PC-9 (cell line): ENCODE measurements around the gene PTAFR. TPM values are rescaled to one million over a fixed set of nuclear protein-coding genes. Genes with fewer than 3 reads are reported as not detected.

Experiments used
- BruUV-seq: library from RNA; stranded (reverse); fragments of 400-500 nt; replicated peaks from 2 replicates; lab custom pipeline; 2021; lab: Mats Ljungman, UMichigan
- CTCF ChIA-PET: fragments of 300-600 bp; sonication (Branson Sonifier 250); formaldehyde crosslinking; loops from one replicate; lab custom pipeline; 2022; ENCODE audit warnings: antibody characterized with exemption; lab: Charles Lee
- POLR2A ChIA-PET: fragments of 300-600 bp; sonication (Branson Sonifier 250); formaldehyde crosslinking; loops from one replicate; lab custom pipeline; 2022; ENCODE audit warnings: antibody characterized with exemption; ENCODE audit not compliant: unreplicated experiment; lab: Charles Lee
- DNase-seq, 2 experiments: peaks; one replicate each; pipeline versions ENCODE4 v3.0.0 to v3.0.0-alpha.2; 2015 to 2022; ENCODE audit warnings: mixed read lengths in 1 of 2
- H2AFZ ChIP-seq: fragments of 200-600 bp; sonication (generic); 2 replicates; pipeline ENCODE4 v1.8.1; 2017; ENCODE audit warnings: antibody characterized with exemption
- H3F3A ChIP-seq: fragments of 200-600 bp; sonication (generic); 2 replicates; pipeline ENCODE4 v1.8.1; 2017; ENCODE audit warnings: antibody characterized with exemption, mild to moderate bottlenecking, low read depth; ENCODE audit not compliant: insufficient read depth
- H3K27ac ChIP-seq: fragments of 200-600 bp; sonication (generic); 2 replicates; pipeline ENCODE4 v1.6.1; 2016; ENCODE audit warnings: mixed run types
- H3K27me3 ChIP-seq: fragments of 200-600 bp; sonication (generic); 2 replicates; pipeline ENCODE4 v1.6.1; 2016; ENCODE audit warnings: low read depth, mixed run types; ENCODE audit not compliant: insufficient read depth
- H3K36me3 ChIP-seq: fragments of 200-600 bp; sonication (generic); 2 replicates; pipeline ENCODE4 v1.6.1; 2016; ENCODE audit warnings: low read depth, mixed run types
- H3K4me1 ChIP-seq: fragments of 200-600 bp; sonication (generic); replicated peaks from 2 replicates; pipeline ENCODE4 v1.6.1; 2016; ENCODE audit warnings: mixed run types; ENCODE audit not compliant: insufficient read depth
- H3K4me2 ChIP-seq: fragments of 200-600 bp; sonication (generic); 2 replicates; pipeline ENCODE4 v1.6.1; 2017; ENCODE audit warnings: mixed run types
- H3K4me3 ChIP-seq: fragments of 200-600 bp; sonication (generic); 2 replicates; pipeline ENCODE4 v1.6.1; 2016; ENCODE audit warnings: mixed run types
- H3K79me2 ChIP-seq: fragments of 200-600 bp; sonication (generic); 2 replicates; pipeline ENCODE4 v1.6.1; 2017; ENCODE audit warnings: low read depth, mixed run types
- H3K9me2 ChIP-seq: fragments of 200-600 bp; sonication (generic); 2 replicates; pipeline ENCODE4 v1.8.1; 2017; ENCODE audit warnings: mild to moderate bottlenecking; ENCODE audit not compliant: insufficient read depth
- H3K9me3 ChIP-seq: fragments of 200-600 bp; sonication (generic); 2 replicates; pipeline ENCODE4 v1.8.1; 2016; ENCODE audit warnings: low read depth; ENCODE audit not compliant: insufficient read depth
- H4K20me1 ChIP-seq: fragments of 200-600 bp; sonication (generic); 2 replicates; pipeline ENCODE4 v1.8.1; 2017; ENCODE audit not compliant: insufficient read depth
- CTCF ChIP-seq: fragments of 200-600 bp; sonication (generic); conservative IDR thresholded peaks from 2 replicates; pipeline ENCODE4 v1.6.1; 2017; ENCODE audit warnings: mixed run types, antibody characterized with exemption, mild to moderate bottlenecking, moderate library complexity
- EZH2 ChIP-seq: fragments of 200-600 bp; sonication (generic); IDR thresholded peaks from 2 replicates; pipeline ENCODE4 v1.8.0; 2017; ENCODE audit warnings: antibody characterized with exemption, low read depth
- intact Hi-C: fragments of 100-400 bp; cut with micrococcal nuclease; formaldehyde crosslinking; loops from one replicate; pipeline ENCODE4 v1.10.0; 2022; ENCODE audit not compliant: unreplicated experiment
- total RNA-seq: library from RNA; stranded (reverse); gene quantifications from 2 replicates; pipeline ENCODE4 v1.2.3, GENCODE V29; 2021

PTAFR gene
- total RNA-seq, 1 experiment from 2014 or later = 12.2 TPM

GRCh38 chr1:28156821-28157220, 19.7 kb downstream of the PTAFR start:
- Histone ChIP-seq H3K9me2 (no peaks in the 10 kb centered on the region), H3K9me3 (no peaks in the 10 kb centered on the region), H2AFZ (no peak overlapping the region), H3K4me1 (peaks cover 10% of the 10 kb centered on the region; the same call in 1 of the 2 replicates), H3F3A (no peaks in the 10 kb centered on the region; the same call in 1 of the 2 replicates), H3K4me2 (no peak overlapping the region), H3K79me2 (no peaks in the 10 kb centered on the region), H3K27ac (no peak overlapping the region), H3K27me3 (no peaks in the 10 kb centered on the region), H3K4me3 (no peak overlapping the region), H3K36me3 (no peaks in the 10 kb centered on the region), H4K20me1 (no peaks in the 10 kb centered on the region)
- TF ChIP-seq EZH2 (no peak), CTCF (no peak)
- CTCF ChIA-PET = no interaction called here
- DNase-seq = no peak
- intact Hi-C loops = no loop called here
- BruUV-seq = no TSS peak
- POLR2A ChIA-PET = no interaction called here

DNA sequence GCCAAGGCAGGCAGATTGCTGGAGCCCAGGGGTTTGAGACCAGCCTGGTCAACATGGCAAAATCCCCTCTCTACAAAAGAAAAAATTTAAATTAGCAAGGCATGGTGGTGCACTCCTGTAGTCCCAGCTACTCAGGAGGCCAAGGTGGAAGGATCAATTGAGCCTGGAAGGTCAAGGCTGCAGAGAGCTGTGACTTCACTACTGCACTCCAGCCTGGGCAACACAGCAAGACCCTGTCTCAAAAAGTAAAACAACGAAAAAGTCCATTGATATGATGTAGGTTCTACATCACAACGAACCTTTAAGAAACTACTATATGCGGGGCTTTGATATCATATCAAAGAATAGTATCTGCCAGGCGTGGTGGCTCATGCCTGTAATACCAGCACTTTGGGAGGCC, 20.9 kb downstream of the PTAFR start:
- no TSS peak for BruUV-seq
- CTCF ChIA-PET = no interaction called here
- TF ChIP-seq CTCF (no peak), EZH2 (no peak)

DNA sequence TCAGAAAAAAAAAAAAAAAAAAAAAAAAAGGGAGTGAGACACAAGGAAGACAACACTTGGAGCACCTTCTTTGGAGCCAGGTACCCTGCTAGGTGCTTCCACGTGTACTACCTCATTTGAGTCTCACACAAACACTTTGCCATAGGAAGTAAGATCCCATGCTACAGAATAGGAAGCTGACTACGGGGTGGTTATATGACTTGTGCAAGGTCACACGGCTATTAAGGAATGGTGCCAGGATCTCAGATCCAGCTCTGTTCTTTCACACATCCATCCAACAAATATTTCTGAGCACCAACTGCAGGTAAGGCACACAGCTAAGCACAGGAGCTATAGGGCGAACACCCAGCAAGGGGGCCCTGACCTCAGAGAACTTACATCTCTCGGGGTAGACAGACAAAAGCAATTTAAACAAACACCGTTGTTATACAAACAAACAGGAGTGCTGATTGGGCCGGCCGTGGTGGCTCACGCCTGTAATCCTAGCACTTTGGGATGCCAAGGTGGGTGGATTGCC, 22.4 kb downstream of the PTAFR start:
- no peaks in the 10 kb centered on the region for H3K9me2 ChIP-seq
- intact Hi-C loops = no loop called here
- peaks cover 10% of the 10 kb centered on the region; the same call in 1 of the 2 replicates for H3K4me1 ChIP-seq
- TF ChIP-seq CTCF = no peak
- no peak for TF ChIP-seq EZH2
- H3K79me2 ChIP-seq = no peaks in the 10 kb centered on the region
- no peaks in the 10 kb centered on the region for H3K36me3 ChIP-seq
- no peaks in the 10 kb centered on the region for H3K9me3 ChIP-seq
- no TSS peak for BruUV-seq
- ChIA-PET CTCF (no interaction called here), POLR2A (interaction anchor here (0.6 kb wide), 1 partner anchor 40 kb away, joined by 8 read pairs; no protein-coding TSS in a partner anchor)
- H3K27me3 ChIP-seq = no peaks in the 10 kb centered on the region
- H2AFZ ChIP-seq = no peak overlapping the region
- H4K20me1 ChIP-seq = no peaks in the 10 kb centered on the region
- DNase-seq = no peak
- H3K4me2 ChIP-seq = no peak overlapping the region
- no peaks in the 10 kb centered on the region; the same call in 1 of the 2 replicates for H3F3A ChIP-seq
- H3K27ac ChIP-seq = no peak overlapping the region
- H3K4me3 ChIP-seq = no peak overlapping the region

More for the DNA sequence above, 20.9 kb downstream of the PTAFR start:
- H3K27me3 ChIP-seq = no peaks in the 10 kb centered on the region
- no peak for DNase-seq
- H3K36me3 ChIP-seq = no peaks in the 10 kb centered on the region
- H3K79me2 ChIP-seq = no peaks in the 10 kb centered on the region
- no peak overlapping the region for H2AFZ ChIP-seq
- no peak overlapping the region for H3K27ac ChIP-seq
- POLR2A ChIA-PET = no interaction called here
- H4K20me1 ChIP-seq = no peaks in the 10 kb centered on the region
- no peaks in the 10 kb centered on the region for H3K9me3 ChIP-seq
- no peak overlapping the region for H3K4me3 ChIP-seq
- peaks cover 10% of the 10 kb centered on the region; the same call in 1 of the 2 replicates for H3K4me1 ChIP-seq
- intact Hi-C loops = no loop called here
- H3K9me2 ChIP-seq = no peaks in the 10 kb centered on the region
- no peak overlapping the region for H3K4me2 ChIP-seq
- no peaks in the 10 kb centered on the region; the same call in 1 of the 2 replicates for H3F3A ChIP-seq
